IMR-90 (cell line): ENCODE data around the gene STK33. TPM values are rescaled to one million over a fixed set of nuclear protein-coding genes. Genes with fewer than 3 reads are reported as not detected.

Source experiments
- ATAC-seq: fragments of 200-7000 bp; cut with Tn5 transposase; 2 replicates; pipeline ENCODE4 v1.9.1; 2020; ENCODE audit warnings: low read depth, mild to moderate bottlenecking, moderate library complexity
- BruUV-seq: library from RNA; stranded (reverse); fragments of 400-500 nt; replicated peaks from 2 replicates; lab custom pipeline; 2021; lab: Mats Ljungman, UMichigan
- CTCF ChIA-PET: fragments of 300-600 bp; formaldehyde crosslinking; extraction: SDS; loops from one replicate; lab custom pipeline; 2021; ENCODE audit warnings: antibody characterized with exemption; lab: Yijun Ruan, JAX
- POLR2A ChIA-PET: fragments of 300-600 bp; sonication (Branson Sonifier 250); formaldehyde crosslinking; loops from one replicate; lab custom pipeline; 2022; ENCODE audit warnings: antibody characterized with exemption; ENCODE audit not compliant: unreplicated experiment; lab: Charles Lee
- DNase-seq: peaks from one replicate; pipeline ENCODE4 v3.0.0; 2013
- H2AFZ ChIP-seq: replicated peaks from 2 replicates; pipeline ENCODE3; 2013; ENCODE audit warnings: low read length, mild to moderate bottlenecking; ENCODE audit not compliant: poor library complexity
- H2AK5ac ChIP-seq: 2 replicates; pipeline ENCODE4 v1.6.1; 2013; ENCODE audit warnings: low read depth, low read length, inconsistent platforms
- H2AK9ac ChIP-seq: replicated peaks from 2 replicates; pipeline ENCODE3; 2013; ENCODE audit warnings: mild to moderate bottlenecking, low read depth, low read length, moderate library complexity; ENCODE audit not compliant: poor library complexity
- H2BK120ac ChIP-seq: 2 replicates; pipeline ENCODE4 v1.6.1; 2013; ENCODE audit warnings: low read depth, low read length, inconsistent platforms
- H2BK15ac ChIP-seq: 3 replicates; pipeline ENCODE4 v1.6.1; 2013; ENCODE audit warnings: low read depth, low read length, inconsistent platforms
- H2BK20ac ChIP-seq: 2 replicates; pipeline ENCODE4 v1.6.1; 2013; ENCODE audit warnings: low read depth, mild to moderate bottlenecking, inconsistent platforms, low read length, moderate library complexity
- H2BK5ac ChIP-seq: 2 replicates; pipeline ENCODE4 v1.6.1; 2013; ENCODE audit warnings: mild to moderate bottlenecking, low read depth, low read length, inconsistent platforms; ENCODE audit not compliant: poor library complexity, severe bottlenecking
- H3K14ac ChIP-seq: replicated peaks from 2 replicates; pipeline ENCODE4 v1.6.1; 2013; ENCODE audit warnings: low read depth, low read length, inconsistent platforms
- H3K18ac ChIP-seq: 2 replicates; pipeline ENCODE4 v1.6.1; 2013; ENCODE audit warnings: low read depth, low read length, control low read depth
- H3K23ac ChIP-seq: 2 replicates; pipeline ENCODE4 v1.6.1; 2013; ENCODE audit warnings: low read depth, low read length, inconsistent platforms
- H3K27ac ChIP-seq: 2 replicates; pipeline ENCODE4 v1.5.1; 2013; ENCODE audit warnings: mild to moderate bottlenecking, control low read depth, low read length; ENCODE audit not compliant: insufficient read depth
- H3K27me3 ChIP-seq: 2 replicates; pipeline ENCODE4 v1.6.1; 2013; ENCODE audit warnings: low read length; ENCODE audit not compliant: control insufficient read depth, insufficient read depth
- H3K36me3 ChIP-seq: 2 replicates; pipeline ENCODE4 v1.6.1; 2013; ENCODE audit warnings: low read length, mixed read lengths; ENCODE audit not compliant: control insufficient read depth, insufficient read depth
- H3K4ac ChIP-seq: 2 replicates; pipeline ENCODE4 v1.6.1; 2013; ENCODE audit warnings: low read depth, low read length, inconsistent platforms
- H3K4me1 ChIP-seq: 2 replicates; pipeline ENCODE4 v1.6.1; 2013; ENCODE audit warnings: low read length, mixed read lengths; ENCODE audit not compliant: control insufficient read depth, insufficient read depth
- H3K4me2 ChIP-seq: 2 replicates; pipeline ENCODE4 v1.6.1; 2013; ENCODE audit warnings: low read depth, mild to moderate bottlenecking, control low read depth, low read length, moderate library complexity
- H3K4me3 ChIP-seq: 2 replicates; pipeline ENCODE4 v1.5.1; 2013; ENCODE audit warnings: low read depth, mild to moderate bottlenecking, control low read depth, low read length, moderate library complexity; ENCODE audit not compliant: insufficient read depth
- H3K56ac ChIP-seq: 2 replicates; pipeline ENCODE4 v1.6.1; 2013; ENCODE audit warnings: low read length, inconsistent platforms; ENCODE audit not compliant: insufficient read depth; ENCODE audit errors: extremely low read depth
- H3K79me1 ChIP-seq, 2 experiments: 2 replicates each; pipeline ENCODE4 v1.6.1; 2013; ENCODE audit warnings: low read length in 2 of 2, inconsistent platforms in 1 of 2, low read depth in 1 of 2
- H3K9ac ChIP-seq: 2 replicates; pipeline ENCODE4 v1.6.1; 2013; ENCODE audit warnings: low read depth, low read length, control low read depth
- H3K9me1 ChIP-seq: 2 replicates; pipeline ENCODE4 v1.6.1; 2013; ENCODE audit warnings: low read length, inconsistent platforms; ENCODE audit not compliant: insufficient read depth
- H3K9me3 ChIP-seq: 2 replicates; pipeline ENCODE4 v1.6.1; 2013; ENCODE audit warnings: low read length; ENCODE audit not compliant: control insufficient read depth, insufficient read depth
- H4K20me1 ChIP-seq: 2 replicates; pipeline ENCODE4 v1.6.1; 2013; ENCODE audit warnings: low read length, inconsistent platforms; ENCODE audit not compliant: insufficient read depth
- H4K5ac ChIP-seq: 2 replicates; pipeline ENCODE4 v1.6.1; 2013; ENCODE audit warnings: mild to moderate bottlenecking, low read depth, low read length, control low read depth
- H4K8ac ChIP-seq, 2 experiments: 2 replicates each; pipeline ENCODE4 v1.6.1; 2013; ENCODE audit warnings: low read depth in 2 of 2, low read length in 2 of 2, control low read depth in 1 of 2, inconsistent platforms in 1 of 2
- H4K91ac ChIP-seq: 2 replicates; pipeline ENCODE4 v1.6.1; 2013; ENCODE audit warnings: low read depth, low read length, inconsistent platforms; ENCODE audit not compliant: insufficient read depth
- BHLHE40 ChIP-seq: fragments of 150-350 bp; IDR thresholded peaks from 2 replicates; pipeline ENCODE4 v1.6.1; 2016; ENCODE audit warnings: mild to moderate bottlenecking, low read depth, low read length
- CEBPB ChIP-seq: IDR thresholded peaks from 2 replicates; pipeline ENCODE4 v1.6.1; 2012; ENCODE audit warnings: low read depth, low read length, improper control_type of control experiment
- CHD1 ChIP-seq: IDR thresholded peaks from 2 replicates; pipeline ENCODE4 v1.6.1; 2012; ENCODE audit warnings: low read depth, low read length, improper control_type of control experiment
- CTCF ChIP-seq: conservative IDR thresholded peaks from 2 replicates; pipeline ENCODE4 v1.5.1; 2012; ENCODE audit warnings: mild to moderate bottlenecking, low read depth, low read length, improper control_type of control experiment
- ELK1 ChIP-seq: fragments of 150-350 bp; IDR thresholded peaks from 2 replicates; pipeline ENCODE4 v1.6.1; 2016; ENCODE audit warnings: low read depth, mild to moderate bottlenecking, low read length, moderate library complexity, borderline replicate concordance
- FOS ChIP-seq: fragments of 150-350 bp; IDR thresholded peaks from 2 replicates; pipeline ENCODE4 v1.6.1; 2016; ENCODE audit warnings: low read depth, low read length
- MAFK ChIP-seq: IDR thresholded peaks from 2 replicates; pipeline ENCODE4 v1.6.1; 2012; ENCODE audit warnings: low read depth, low read length, improper control_type of control experiment
- MAZ ChIP-seq: IDR thresholded peaks from 2 replicates; pipeline ENCODE4 v1.6.1; 2012; ENCODE audit warnings: low read depth, mild to moderate bottlenecking, low read length, improper control_type of control experiment, moderate library complexity, borderline replicate concordance
- MXI1 ChIP-seq: IDR thresholded peaks from 2 replicates; pipeline ENCODE4 v1.6.1; 2012; ENCODE audit warnings: low read depth, mild to moderate bottlenecking, low read length, moderate library complexity, borderline replicate concordance
- NFE2L2 ChIP-seq: fragments of 150-350 bp; IDR thresholded peaks from 2 replicates; pipeline ENCODE4 v1.6.1; 2016; ENCODE audit warnings: low read depth, mild to moderate bottlenecking, low read length
- POLR2A ChIP-seq: IDR thresholded peaks from 2 replicates; pipeline ENCODE4 v1.6.1; 2012; ENCODE audit warnings: mild to moderate bottlenecking, low read depth, low read length
- RAD21 ChIP-seq: IDR thresholded peaks from 2 replicates; pipeline ENCODE4 v1.6.1; 2012; ENCODE audit warnings: low read length, improper control_type of control experiment
- RCOR1 ChIP-seq: IDR thresholded peaks from 2 replicates; pipeline ENCODE4 v1.6.1; 2012; ENCODE audit warnings: mild to moderate bottlenecking, low read length, improper control_type of control experiment; ENCODE audit not compliant: insufficient replicate concordance
- RFX5 ChIP-seq: IDR thresholded peaks from 2 replicates; pipeline ENCODE4 v1.8.0; 2012; ENCODE audit warnings: low read depth, mild to moderate bottlenecking, low read length, moderate library complexity
- SMC3 ChIP-seq: fragments of 150-350 bp; IDR thresholded peaks from 2 replicates; pipeline ENCODE4 v1.6.1; 2016; ENCODE audit warnings: low read depth, mild to moderate bottlenecking, antibody characterized with exemption, low read length, moderate library complexity
- USF2 ChIP-seq: fragments of 150-350 bp; IDR thresholded peaks from 2 replicates; pipeline ENCODE4 v1.6.1; 2017; ENCODE audit warnings: mild to moderate bottlenecking, antibody characterized with exemption, low read length, low read depth
- WGBS, 2 experiments: methylation state at CpG; one replicate each; pipeline versions ENCODE4 v1.1.5 to v1.1.7; 2013; ENCODE audit warnings: missing lambda C conversion rate in 2 of 2; ENCODE audit not compliant: insufficient read length in 1 of 2; ENCODE audit errors: extremely low coverage in 2 of 2; 5-methylcytosine and 5-hydroxymethylcytosine counted together
- dilution Hi-C: fragments of 300-500 bp; cut with HindIII; formaldehyde crosslinking; loops from one replicate; pipeline ENCODE4 v1.14.3; 2018; ENCODE audit warnings: low sequenced_read_pairs; ENCODE audit not compliant: unreplicated experiment
- in situ Hi-C: fragments of 300-500 bp; cut with MboI; formaldehyde crosslinking; loops from 3 replicates; pipeline ENCODE4 v1.14.3; 2019; ENCODE audit warnings: low sequenced_read_pairs, inconsistent platforms, mixed read lengths
- intact Hi-C: fragments of 100-400 bp; cut with micrococcal nuclease; formaldehyde crosslinking; loops from 2 replicates; pipeline ENCODE4 v1.10.0; 2022
- polyA plus RNA-seq, 3 experiments: library from polyadenylated mRNA; depleted of rRNA; stranded (reverse); fragments of >200 nt; gene quantifications; 2 replicates each; pipeline ENCODE4 v1.2.3, GENCODE V29; 2012; ENCODE audit warnings: low replicate concordance in 1 of 3
- total RNA-seq: library from RNA; depleted of rRNA; stranded (reverse); fragments of >200 nt; gene quantifications from 2 replicates; pipeline ENCODE4 v1.2.3, GENCODE V29; 2012

The STK33 gene
- total and polyA plus RNA-seq, 2 of the 4 experiments (the other 2 are of a cell fraction), result 2.3 to 2.6 TPM

GRCh38 chr11:8642196-8642841 lies 48.3 kb upstream of the STK33 start:
- no peak overlapping the region for H4K5ac ChIP-seq
- H2AK9ac ChIP-seq, result no peak overlapping the region
- peaks cover 30% of the 10 kb centered on the region for H3K36me3 ChIP-seq
- peak overlapping the region; percentile 7; the same call in 1 of the 2 replicates for H2AK5ac ChIP-seq
- no TSS peak for BruUV-seq
- H3K4me1 ChIP-seq, result peaks cover 2% of the 10 kb centered on the region; the same call in 1 of the 2 replicates
- no peak for TF ChIP-seq NFE2L2
- no peak for TF ChIP-seq POLR2A
- TF ChIP-seq SMC3, result no peak
- TF ChIP-seq CEBPB, result no peak
- no peak for TF ChIP-seq USF2
- no peak for TF ChIP-seq CHD1
- TF ChIP-seq ELK1, result no peak
- no peak for TF ChIP-seq CTCF
- no peak for TF ChIP-seq RCOR1
- TF ChIP-seq FOS, result no peak
- no peak for TF ChIP-seq RFX5
- no peak for TF ChIP-seq BHLHE40
- no peak for TF ChIP-seq MAFK
- TF ChIP-seq RAD21, result no peak
- TF ChIP-seq MAZ, result no peak
- no peak for TF ChIP-seq MXI1
- no peak overlapping the region for H2BK120ac ChIP-seq
- POLR2A ChIA-PET, result no interaction called here
- no peak overlapping the region for H3K9ac ChIP-seq
- H3K9me1 ChIP-seq, result peaks cover 10% of the 10 kb centered on the region
- H4K20me1 ChIP-seq, result no peaks in the 10 kb centered on the region
- H3K4me2 ChIP-seq, result no peak overlapping the region
- H3K18ac ChIP-seq, result no peak overlapping the region
- no peak overlapping the region for H4K91ac ChIP-seq
- H3K56ac ChIP-seq, result no peak overlapping the region
- no peaks in the 10 kb centered on the region for H3K9me3 ChIP-seq
- no peak overlapping the region for H4K8ac ChIP-seq
- H3K27me3 ChIP-seq, result no peaks in the 10 kb centered on the region
- CTCF ChIA-PET, result interaction anchor here (1.1 kb wide), 1 partner anchor 38 kb away, joined by 3 read pairs; no protein-coding TSS in a partner anchor
- no peak overlapping the region for H3K14ac ChIP-seq
- no peak overlapping the region for H3K27ac ChIP-seq
- no peak overlapping the region for H2BK15ac ChIP-seq
- dilution Hi-C loops, result no loop called here
- H3K4me3 ChIP-seq, result no peak overlapping the region
- H2BK20ac ChIP-seq, result no peak overlapping the region
- H2BK5ac ChIP-seq, result no peak overlapping the region
- no peak overlapping the region for H3K23ac ChIP-seq
- H3K4ac ChIP-seq, result no peak overlapping the region
- intact Hi-C loops, result no loop called here
- WGBS, 2 experiments, result 47% methylated on average over 2 of the region's 5 CpGs; no CpG with 5 or more reads in 1 of the 2 experiments
- no peak overlapping the region for H2AFZ ChIP-seq
- DNase-seq (no peak), ATAC-seq (no peak; the same call in 1 of the 2 replicates)
- in situ Hi-C loops, result no loop called here
- H3K79me1 ChIP-seq, result no peaks in the 10 kb centered on the region; a peak in 1 of 4 replicates
